Measurements from ENCODE around the gene OLFM1. TPM values are rescaled to one million over a fixed set of nuclear protein-coding genes. Genes with fewer than 3 reads are reported as not detected.

Gene OLFM1
- total and polyA plus RNA-seq, 4 donors, result 2.0 to 5.9 (median 4.4) TPM

DNA sequence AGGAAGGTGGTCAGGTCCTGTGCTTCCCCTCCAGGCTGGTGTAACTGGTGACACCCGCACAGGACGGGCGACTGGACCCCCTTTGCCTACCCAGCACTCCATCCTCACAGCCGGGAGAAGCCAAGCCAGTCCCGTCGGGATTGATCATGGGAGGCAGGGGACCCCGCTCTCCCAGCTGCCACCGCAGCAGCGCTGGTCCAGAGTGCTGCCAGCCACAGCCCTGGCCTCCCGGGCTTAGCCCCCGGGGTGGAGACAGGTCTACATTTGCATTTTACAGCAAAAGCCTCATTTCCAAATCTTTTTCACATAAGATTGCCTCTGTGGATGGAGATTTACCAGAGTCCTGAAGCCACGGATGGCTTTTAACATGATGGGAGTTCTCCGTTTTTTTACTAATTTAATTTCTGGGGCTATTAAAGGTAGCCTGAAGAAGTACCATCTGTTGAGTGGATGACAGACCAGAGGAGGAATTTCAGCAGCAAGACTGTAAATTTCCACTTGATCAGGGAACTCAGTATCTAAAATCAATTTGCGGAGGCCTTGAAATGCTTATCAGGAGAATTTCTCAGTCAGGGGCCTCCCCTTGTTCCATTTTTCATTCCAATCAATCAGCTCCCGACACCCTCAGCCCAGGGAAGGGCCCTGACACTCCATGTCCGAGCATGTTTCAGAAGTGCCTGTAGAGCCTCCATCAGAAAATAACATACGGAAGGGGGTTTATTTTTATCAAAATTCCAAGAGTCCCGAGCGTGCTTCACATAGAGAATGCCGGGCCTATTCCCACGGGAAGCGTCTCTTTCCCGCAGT lies 80.6 kb downstream of the OLFM1 start:
- WGBS, result 72% methylated on average over 23 of the region's 23 CpGs
- H3K4me1 ChIP-seq (ENCODE audit: control insufficient read depth in 4 of 4, insufficient read depth in 4 of 4, low read length in 3 of 4), result no peaks in the 10 kb centered on the region
- H3K4me3 ChIP-seq (ENCODE audit: low read depth in 1 of 3, low read length in 3 of 3), result no peak overlapping the region
- peaks cover 0 to 6% (median 2%) of the 10 kb centered on the region in 4 donors for H3K27me3 ChIP-seq (ENCODE audit: control insufficient read depth in 4 of 4, insufficient read depth in 4 of 4, low read length in 3 of 4)
- H3K36me3 ChIP-seq (ENCODE audit: control insufficient read depth in 4 of 4, insufficient read depth in 3 of 4, low read depth in 1 of 4, low read length in 3 of 4), result no peaks in the 10 kb centered on the region
- H3K27ac ChIP-seq (ENCODE audit: low read depth in 1 of 2, low read length in 2 of 2), result no peak overlapping the region
- no peak for TF ChIP-seq HNF4A (conservative IDR thresholded peaks at IDR 0.05)
- TF ChIP-seq JUND (IDR thresholded peaks at IDR 0.05), result no peak
- TF ChIP-seq, protein P1, sequence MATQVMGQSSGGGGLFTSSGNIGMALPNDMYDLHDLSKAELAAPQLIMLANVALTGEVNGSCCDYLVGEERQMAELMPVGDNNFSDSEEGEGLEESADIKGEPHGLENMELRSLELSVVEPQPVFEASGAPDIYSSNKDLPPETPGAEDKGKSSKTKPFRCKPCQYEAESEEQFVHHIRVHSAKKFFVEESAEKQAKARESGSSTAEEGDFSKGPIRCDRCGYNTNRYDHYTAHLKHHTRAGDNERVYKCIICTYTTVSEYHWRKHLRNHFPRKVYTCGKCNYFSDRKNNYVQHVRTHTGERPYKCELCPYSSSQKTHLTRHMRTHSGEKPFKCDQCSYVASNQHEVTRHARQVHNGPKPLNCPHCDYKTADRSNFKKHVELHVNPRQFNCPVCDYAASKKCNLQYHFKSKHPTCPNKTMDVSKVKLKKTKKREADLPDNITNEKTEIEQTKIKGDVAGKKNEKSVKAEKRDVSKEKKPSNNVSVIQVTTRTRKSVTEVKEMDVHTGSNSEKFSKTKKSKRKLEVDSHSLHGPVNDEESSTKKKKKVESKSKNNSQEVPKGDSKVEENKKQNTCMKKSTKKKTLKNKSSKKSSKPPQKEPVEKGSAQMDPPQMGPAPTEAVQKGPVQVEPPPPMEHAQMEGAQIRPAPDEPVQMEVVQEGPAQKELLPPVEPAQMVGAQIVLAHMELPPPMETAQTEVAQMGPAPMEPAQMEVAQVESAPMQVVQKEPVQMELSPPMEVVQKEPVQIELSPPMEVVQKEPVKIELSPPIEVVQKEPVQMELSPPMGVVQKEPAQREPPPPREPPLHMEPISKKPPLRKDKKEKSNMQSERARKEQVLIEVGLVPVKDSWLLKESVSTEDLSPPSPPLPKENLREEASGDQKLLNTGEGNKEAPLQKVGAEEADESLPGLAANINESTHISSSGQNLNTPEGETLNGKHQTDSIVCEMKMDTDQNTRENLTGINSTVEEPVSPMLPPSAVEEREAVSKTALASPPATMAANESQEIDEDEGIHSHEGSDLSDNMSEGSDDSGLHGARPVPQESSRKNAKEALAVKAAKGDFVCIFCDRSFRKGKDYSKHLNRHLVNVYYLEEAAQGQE (IDR thresholded peaks at IDR 0.05), result no peak
- TF ChIP-seq, protein P2, sequence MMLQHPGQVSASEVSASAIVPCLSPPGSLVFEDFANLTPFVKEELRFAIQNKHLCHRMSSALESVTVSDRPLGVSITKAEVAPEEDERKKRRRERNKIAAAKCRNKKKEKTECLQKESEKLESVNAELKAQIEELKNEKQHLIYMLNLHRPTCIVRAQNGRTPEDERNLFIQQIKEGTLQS (IDR thresholded peaks at IDR 0.05), result no peak
- TF ChIP-seq, protein P3, sequence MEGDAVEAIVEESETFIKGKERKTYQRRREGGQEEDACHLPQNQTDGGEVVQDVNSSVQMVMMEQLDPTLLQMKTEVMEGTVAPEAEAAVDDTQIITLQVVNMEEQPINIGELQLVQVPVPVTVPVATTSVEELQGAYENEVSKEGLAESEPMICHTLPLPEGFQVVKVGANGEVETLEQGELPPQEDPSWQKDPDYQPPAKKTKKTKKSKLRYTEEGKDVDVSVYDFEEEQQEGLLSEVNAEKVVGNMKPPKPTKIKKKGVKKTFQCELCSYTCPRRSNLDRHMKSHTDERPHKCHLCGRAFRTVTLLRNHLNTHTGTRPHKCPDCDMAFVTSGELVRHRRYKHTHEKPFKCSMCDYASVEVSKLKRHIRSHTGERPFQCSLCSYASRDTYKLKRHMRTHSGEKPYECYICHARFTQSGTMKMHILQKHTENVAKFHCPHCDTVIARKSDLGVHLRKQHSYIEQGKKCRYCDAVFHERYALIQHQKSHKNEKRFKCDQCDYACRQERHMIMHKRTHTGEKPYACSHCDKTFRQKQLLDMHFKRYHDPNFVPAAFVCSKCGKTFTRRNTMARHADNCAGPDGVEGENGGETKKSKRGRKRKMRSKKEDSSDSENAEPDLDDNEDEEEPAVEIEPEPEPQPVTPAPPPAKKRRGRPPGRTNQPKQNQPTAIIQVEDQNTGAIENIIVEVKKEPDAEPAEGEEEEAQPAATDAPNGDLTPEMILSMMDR (IDR thresholded peaks at IDR 0.05; ENCODE audit: low read depth, low read length, missing input control), result no peak
- TF ChIP-seq, protein P4, sequence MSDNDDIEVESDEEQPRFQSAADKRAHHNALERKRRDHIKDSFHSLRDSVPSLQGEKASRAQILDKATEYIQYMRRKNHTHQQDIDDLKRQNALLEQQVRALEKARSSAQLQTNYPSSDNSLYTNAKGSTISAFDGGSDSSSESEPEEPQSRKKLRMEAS (IDR thresholded peaks at IDR 0.05), result no peak
- no peak for TF ChIP-seq RAD21 (IDR thresholded peaks at IDR 0.05)
- TF ChIP-seq EGR1 (IDR thresholded peaks at IDR 0.05; ENCODE audit: low read depth in 2 of 2), result no peak
- TF ChIP-seq GABPA (IDR thresholded peaks at IDR 0.05 in 1 of 2, conservative IDR thresholded peaks at IDR 0.05 in 1 of 2), result no peak
- TF ChIP-seq RXRA (IDR thresholded peaks at IDR 0.05), result no peak
- TF ChIP-seq NR2F2 (IDR thresholded peaks at IDR 0.05), result no peak
- TF ChIP-seq, protein P5, sequence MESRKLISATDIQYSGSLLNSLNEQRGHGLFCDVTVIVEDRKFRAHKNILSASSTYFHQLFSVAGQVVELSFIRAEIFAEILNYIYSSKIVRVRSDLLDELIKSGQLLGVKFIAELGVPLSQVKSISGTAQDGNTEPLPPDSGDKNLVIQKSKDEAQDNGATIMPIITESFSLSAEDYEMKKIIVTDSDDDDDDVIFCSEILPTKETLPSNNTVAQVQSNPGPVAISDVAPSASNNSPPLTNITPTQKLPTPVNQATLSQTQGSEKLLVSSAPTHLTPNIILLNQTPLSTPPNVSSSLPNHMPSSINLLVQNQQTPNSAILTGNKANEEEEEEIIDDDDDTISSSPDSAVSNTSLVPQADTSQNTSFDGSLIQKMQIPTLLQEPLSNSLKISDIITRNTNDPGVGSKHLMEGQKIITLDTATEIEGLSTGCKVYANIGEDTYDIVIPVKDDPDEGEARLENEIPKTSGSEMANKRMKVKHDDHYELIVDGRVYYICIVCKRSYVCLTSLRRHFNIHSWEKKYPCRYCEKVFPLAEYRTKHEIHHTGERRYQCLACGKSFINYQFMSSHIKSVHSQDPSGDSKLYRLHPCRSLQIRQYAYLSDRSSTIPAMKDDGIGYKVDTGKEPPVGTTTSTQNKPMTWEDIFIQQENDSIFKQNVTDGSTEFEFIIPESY (IDR thresholded peaks at IDR 0.05), result no peak
- TF ChIP-seq TAF1 (conservative IDR thresholded peaks at IDR 0.05), result no peak
- TF ChIP-seq SP1 (IDR thresholded peaks at IDR 0.05), result no peak
- no peak for TF ChIP-seq FOXA1 (IDR thresholded peaks at IDR 0.05)
- TF ChIP-seq FOXA2 (IDR thresholded peaks at IDR 0.05), result no peak
- TF ChIP-seq YY1 (IDR thresholded peaks at IDR 0.05), result no peak
- TF ChIP-seq HNF4G (IDR thresholded peaks at IDR 0.05), result no peak
- DNase-seq (ENCODE audit: low spot score), result no peak
- H3K9ac ChIP-seq (ENCODE audit: low read depth in 1 of 2, low read length in 2 of 2), result no peak overlapping the region
- H3K9me3 ChIP-seq (ENCODE audit: control insufficient read depth in 4 of 4, low read length in 3 of 4), result no peaks in the 10 kb centered on the region

Measured in liver (tissue), 9 donors.